B cell (primary cell): ENCODE measurements around the gene MSH5. TPM values are rescaled to one million over a fixed set of nuclear protein-coding genes. Genes with fewer than 3 reads are reported as not detected.
"Not testable (repeated sequence)": the region's sequence is repeated elsewhere in the genome, so short reads cannot be mapped to it uniquely, and the experiment has no call there.

Source experiments
- ATAC-seq: fragments of 200-7000 bp; cut with Tn5 transposase; one replicate; pipeline ENCODE4 v1.10.0; 2021; ENCODE audit warnings: low read depth, mild to moderate bottlenecking, moderate number of reproducible peaks, moderate library complexity
- CTCF ChIA-PET: fragments of 350-600 bp; sonication (Branson Sonifier 250); formaldehyde crosslinking; loops from one replicate; lab custom pipeline; 2021; ENCODE audit warnings: antibody characterized with exemption, inconsistent platforms; lab: Charles Lee
- POLR2A ChIA-PET: fragments of 350-600 bp; sonication (Branson Sonifier 250); formaldehyde crosslinking; loops from one replicate; lab custom pipeline; 2021; ENCODE audit warnings: antibody characterized with exemption; lab: Charles Lee
- DNase-seq: peaks from one replicate; pipeline ENCODE4 v3.0.0; 2013
- H2AFZ ChIP-seq: 2 replicates; pipeline ENCODE4 v1.6.1; 2012; ENCODE audit warnings: mild to moderate bottlenecking, low read depth, low read length; ENCODE audit not compliant: insufficient read depth, poor library complexity, severe bottlenecking
- H3K27ac ChIP-seq, 2 donors: 1 replicate in 1 of 2; 2 replicates in 1 of 2; pipeline ENCODE4 v1.5.1; 2012 to 2013; ENCODE audit warnings: low read length in 2 of 2, mild to moderate bottlenecking in 2 of 2, moderate library complexity in 1 of 2
- H3K27me3 ChIP-seq, 4 experiments: fragments of 200-600 bp in 1 of 4; sonication (generic) in 1 of 4; replicated peaks in 1 of 4; 1 replicate in 2 of 4; 2 replicates in 2 of 4; pipeline versions ENCODE4 v1.6.1 to v1.7.0; 2013 to 2016; ENCODE audit warnings: low read length in 3 of 4, mild to moderate bottlenecking in 2 of 4, mixed read lengths in 1 of 4, moderate library complexity in 1 of 4; ENCODE audit not compliant: insufficient read depth in 4 of 4, control insufficient read depth in 3 of 4; ENCODE audit errors: control extremely low read depth in 1 of 4
- H3K36me3 ChIP-seq, 2 experiments: replicated peaks in 1 of 2; 1 replicate in 1 of 2; 2 replicates in 1 of 2; pipeline versions ENCODE4 v1.6.1 to v1.7.1; 2013; ENCODE audit warnings: low read length in 1 of 2; ENCODE audit not compliant: insufficient read depth in 2 of 2, control insufficient read depth in 1 of 2; ENCODE audit errors: control extremely low read depth in 1 of 2, extremely low read depth in 1 of 2
- H3K4me1 ChIP-seq, 2 donors: fragments of 200-600 bp in 1 of 2; sonication (generic) in 1 of 2; 1 replicate in 1 of 2; 2 replicates in 1 of 2; pipeline versions ENCODE4 v1.5.1 to v1.6.1; 2013 to 2017; ENCODE audit warnings: low read length in 2 of 2; ENCODE audit not compliant: control insufficient read depth in 2 of 2, insufficient read depth in 2 of 2
- H3K4me2 ChIP-seq: replicated peaks from 2 replicates; pipeline ENCODE3; 2012; ENCODE audit warnings: mild to moderate bottlenecking, low read depth, low read length; ENCODE audit not compliant: poor library complexity, severe bottlenecking
- H3K4me3 ChIP-seq, 5 experiments: fragments of 200-600 bp in 1 of 5; sonication (generic) in 1 of 5; 1 replicate in 3 of 5; 2 replicates in 2 of 5; pipeline versions ENCODE4 v1.5.1 to v1.7.0; 2011 to 2016; ENCODE audit warnings: low read length in 4 of 5, mild to moderate bottlenecking in 4 of 5, low read depth in 2 of 5, control low read depth in 1 of 5, moderate library complexity in 1 of 5; ENCODE audit not compliant: insufficient read depth in 1 of 5; ENCODE audit errors: control extremely low read depth in 1 of 5, extremely low read depth in 1 of 5
- H3K79me2 ChIP-seq: fragments of 200-600 bp; sonication (generic); one replicate; pipeline ENCODE4 v1.6.0; 2016; ENCODE audit warnings: low read length; ENCODE audit not compliant: control insufficient read depth, insufficient read depth
- H3K9ac ChIP-seq: fragments of 200-600 bp; sonication (generic); 2 replicates; pipeline ENCODE4 v1.6.1; 2017; ENCODE audit warnings: mild to moderate bottlenecking, low read length, moderate library complexity
- H3K9me3 ChIP-seq, 3 donors: one replicate each; pipeline versions ENCODE4 v1.6.1 to v1.7.1; 2013; ENCODE audit warnings: low read length in 2 of 3; ENCODE audit not compliant: control insufficient read depth in 2 of 3, insufficient read depth in 1 of 3; ENCODE audit errors: control extremely low read depth in 1 of 3
- H4K20me1 ChIP-seq: 2 replicates; pipeline ENCODE4 v1.6.0; 2012; ENCODE audit warnings: mild to moderate bottlenecking, low read length; ENCODE audit not compliant: insufficient read depth, control insufficient read depth, poor library complexity, severe bottlenecking
- H3K27ac Mint-ChIP-seq: one replicate; pipeline ENCODE4 v1.8.0; 2021; ENCODE audit warnings: mixed read lengths
- H3K27me3 Mint-ChIP-seq: one replicate; pipeline ENCODE4 v1.8.0; 2021; ENCODE audit warnings: mixed read lengths
- H3K4me1 Mint-ChIP-seq: one replicate; pipeline ENCODE4 v1.8.0; 2021; ENCODE audit warnings: mixed read lengths
- H3K4me3 Mint-ChIP-seq: one replicate; pipeline ENCODE4 v1.8.0; 2021; ENCODE audit warnings: mixed read lengths
- H3K9me3 Mint-ChIP-seq: one replicate; pipeline ENCODE4 v1.8.0; 2022; ENCODE audit warnings: mixed read lengths; ENCODE audit not compliant: insufficient read depth
- CTCF ChIP-seq: fragments of 200-600 bp; IDR thresholded peaks from one replicate; pipeline ENCODE4 v1.8.0; 2022; ENCODE audit warnings: antibody characterized with exemption, mild to moderate bottlenecking
- EZH2 ChIP-seq: IDR thresholded peaks from 2 replicates; pipeline ENCODE4 v1.6.1; 2012; ENCODE audit warnings: borderline replicate concordance, low read depth, mild to moderate bottlenecking, moderate library complexity, low read length; ENCODE audit not compliant: insufficient read depth, poor library complexity, severe bottlenecking
- WGBS: methylation state at CpG from one replicate; pipeline ENCODE4 v1.1.5; 2013; ENCODE audit warnings: missing lambda C conversion rate; ENCODE audit not compliant: insufficient coverage; 5-methylcytosine and 5-hydroxymethylcytosine counted together
- intact Hi-C: fragments of 100-400 bp; cut with micrococcal nuclease; formaldehyde crosslinking; loops from one replicate; pipeline ENCODE4 v1.10.0; 2022
- polyA plus RNA-seq: library from polyadenylated mRNA; depleted of rRNA; stranded (reverse); fragments of >200 nt; gene quantifications from 2 replicates; pipeline ENCODE4 v1.2.3, GENCODE V29; 2012
- total RNA-seq, 2 donors: library from RNA; stranded (reverse); fragments of 120-200 nt in 1 of 2; gene quantifications; 1 replicate in 1 of 2; 2 replicates in 1 of 2; pipeline versions ENCODE4 v1.2.3 to v1.2.4, GENCODE V29; 2013 to 2022

Gene MSH5
- total and polyA plus RNA-seq, 2 donors (not counting 1 experiment from before 2014, with no cell fraction given): 49.9 to 51.6 TPM

GRCh38 chr6:31799781-31800180 lies 60.0 kb downstream of the MSH5 start:
- Mint-ChIP-seq H3K4me1 (peaks cover 28% of the 10 kb centered on the region), H3K27me3 (no peaks in the 10 kb centered on the region), H3K4me3 (no peak overlapping the region), H3K27ac (no peak overlapping the region), H3K9me3 (no peaks in the 10 kb centered on the region)
- intact Hi-C loops: loop anchor here (5.0 kb wide), 2 partner anchors 63 to 132 kb away; partner anchors contain the start of genes CSNK2B, LY6G5B and NEU1
- no peak overlapping the region for H2AFZ ChIP-seq
- DNase-seq (no peak), ATAC-seq (no peak)
- H3K79me2 ChIP-seq: peaks cover 15% of the 10 kb centered on the region
- H3K27ac ChIP-seq: peak overlapping the region in 1 of 2 donors; percentile 23
- 97% methylated on average over 6 of the region's 12 CpGs for WGBS
- no peak overlapping the region for H3K9ac ChIP-seq
- ChIA-PET CTCF (interaction anchor here (0.8 to 1.2 kb wide), 3 partner anchors 14 to 70 kb away, joined by 3 to 4 read pairs (median 3); no protein-coding TSS in a partner anchor), POLR2A (interaction anchor here (1.5 kb wide), 1 partner anchor 60 kb away, joined by 4 read pairs; the partner anchor contains the start of gene MSH5)
- peaks cover 0 to 16% of the 10 kb centered on the region in 2 experiments for H3K36me3 ChIP-seq
- TF ChIP-seq CTCF: no peak
- TF ChIP-seq EZH2: no peak
- H3K4me1 ChIP-seq: peaks cover 27 to 32% of the 10 kb centered on the region in 2 donors
- no peaks in the 10 kb centered on the region for H3K27me3 ChIP-seq
- no peak overlapping the region for H3K4me2 ChIP-seq
- no peaks in the 10 kb centered on the region for H4K20me1 ChIP-seq
- no peak overlapping the region for H3K4me3 ChIP-seq
- no peaks in the 10 kb centered on the region for H3K9me3 ChIP-seq

GRCh38 chr6:31801031-31801927 lies 61.5 kb downstream of the MSH5 start:
- H2AFZ ChIP-seq, H3K27me3 Mint-ChIP-seq, ATAC-seq, intact Hi-C loops, H3K27ac Mint-ChIP-seq, H3K27me3 ChIP-seq, H4K20me1 ChIP-seq, H3K9me3 ChIP-seq, H3K27ac ChIP-seq, H3K4me2 ChIP-seq, H3K4me3 ChIP-seq, H3K4me3 Mint-ChIP-seq, DNase-seq, H3K9ac ChIP-seq, H3K9me3 Mint-ChIP-seq: not testable (repeated sequence)
- ChIA-PET POLR2A (interaction anchor here (0.6 kb wide), 1 partner anchor 122 kb away, joined by 4 read pairs; no protein-coding TSS in a partner anchor), CTCF (interaction anchor here (0.7 kb wide), 1 partner anchor 10 kb away, joined by 4 read pairs; no protein-coding TSS in a partner anchor)
- Histone ChIP-seq H3K36me3 (peaks cover 0 to 16% of the 10 kb centered on the region in 2 experiments), H3K79me2 (peaks cover 15% of the 10 kb centered on the region), H3K4me1 (peaks cover 27 to 30% of the 10 kb centered on the region in 2 donors)
- WGBS: no CpG with 5 or more reads among the region's 8 CpGs
- H3K4me1 Mint-ChIP-seq: peaks cover 28% of the 10 kb centered on the region
